SK-N-SH (cell line): Measurements from ENCODE around the gene KLC4. TPM values are rescaled to one million over a fixed set of nuclear protein-coding genes. Genes with fewer than 3 reads are reported as not detected.

ENCODE experiments used
- CTCF ChIA-PET: fragments of 300-600, 350-600 bp; formaldehyde crosslinking; extraction: SDS; loops from one replicate; lab custom pipeline; 2021; lab: Yijun Ruan, JAX
- POLR2A ChIA-PET: fragments of 350-600 bp; sonication (Branson Sonifier 250); formaldehyde crosslinking; extraction: SDS; loops from one replicate; lab custom pipeline; 2020; ENCODE audit warnings: antibody characterized with exemption, inconsistent platforms; lab: Yijun Ruan, JAX
- DNase-seq: peaks from one replicate; pipeline ENCODE4 v3.0.0; 2012
- H2AFZ ChIP-seq: fragments of 200-600 bp; sonication (generic); 2 replicates; pipeline ENCODE4 v1.8.1; 2016; ENCODE audit warnings: antibody characterized with exemption, mild to moderate bottlenecking, low read depth
- H3F3A ChIP-seq: fragments of 200-600 bp; sonication (generic); replicated peaks from 2 replicates; pipeline ENCODE3; 2016; ENCODE audit warnings: antibody characterized with exemption, mild to moderate bottlenecking; ENCODE audit not compliant: insufficient read depth
- H3K27ac ChIP-seq, 2 experiments: fragments of 200-500 bp in 1 of 2; fragments of 200-600 bp in 1 of 2; sonication (Bioruptor generic) in 1 of 2; sonication (generic), shearing (Covaris generic) in 1 of 2; 2 replicates each; pipeline versions ENCODE4 v1.5.1 to v1.6.1; 2014 to 2016; ENCODE audit warnings: low read depth in 2 of 2, inconsistent platforms in 1 of 2, low read length in 1 of 2, mild to moderate bottlenecking in 1 of 2, mixed read lengths in 1 of 2
- H3K27me3 ChIP-seq: fragments of 200-600 bp; sonication (generic), shearing (Covaris generic); 2 replicates; pipeline ENCODE4 v1.6.1; 2016; ENCODE audit warnings: mixed run types; ENCODE audit not compliant: insufficient read depth
- H3K36me3 ChIP-seq, 2 experiments: fragments of 200-500 bp in 1 of 2; fragments of 200-600 bp in 1 of 2; sonication (Bioruptor generic) in 1 of 2; sonication (generic) in 1 of 2; replicated peaks in 1 of 2; 2 replicates each; pipeline versions ENCODE3 to v1.5.1; 2014 to 2016; ENCODE audit warnings: low read length in 1 of 2, mild to moderate bottlenecking in 1 of 2; ENCODE audit not compliant: insufficient read depth in 2 of 2, control insufficient read depth in 1 of 2
- H3K4me1 ChIP-seq, 2 experiments: fragments of 200-500 bp in 1 of 2; fragments of 200-600 bp in 1 of 2; sonication (Bioruptor generic) in 1 of 2; sonication (generic), shearing (Covaris generic) in 1 of 2; 2 replicates each; pipeline versions ENCODE4 v1.5.1 to v1.6.1; 2014 to 2016; ENCODE audit warnings: low read depth in 1 of 2, low read length in 1 of 2, mixed run types in 1 of 2; ENCODE audit not compliant: insufficient read depth in 2 of 2, control insufficient read depth in 1 of 2
- H3K4me2 ChIP-seq: fragments of 200-600 bp; sonication (generic), shearing (Covaris generic); 2 replicates; pipeline ENCODE4 v1.6.1; 2017; ENCODE audit warnings: mixed run types
- H3K4me3 ChIP-seq, 2 experiments: fragments of 200-500 bp in 1 of 2; fragments of 200-600 bp in 1 of 2; sonication (Bioruptor generic) in 1 of 2; sonication (generic), shearing (Covaris generic) in 1 of 2; 2 replicates each; pipeline versions ENCODE4 v1.5.1 to v1.8.1; 2014 to 2016; ENCODE audit warnings: low read depth in 2 of 2, inconsistent platforms in 1 of 2, low read length in 1 of 2, mild to moderate bottlenecking in 1 of 2, mixed read lengths in 1 of 2, moderate library complexity in 1 of 2
- H3K79me2 ChIP-seq: fragments of 200-600 bp; sonication (generic); 2 replicates; pipeline ENCODE4 v1.8.1; 2017; ENCODE audit warnings: mild to moderate bottlenecking; ENCODE audit not compliant: insufficient read depth
- H3K9ac ChIP-seq: fragments of 200-600 bp; sonication (generic); 2 replicates; pipeline ENCODE4 v1.6.1; 2017; ENCODE audit warnings: mixed run types
- H3K9me2 ChIP-seq: fragments of 200-600 bp; sonication (generic); 2 replicates; pipeline ENCODE4 v1.6.1; 2017; ENCODE audit warnings: mixed run types
- H3K9me3 ChIP-seq: fragments of 200-600 bp; sonication (generic); 2 replicates; pipeline ENCODE4 v1.6.1; 2017; ENCODE audit warnings: mixed run types, mild to moderate bottlenecking, moderate library complexity
- H4K20me1 ChIP-seq: fragments of 200-600 bp; sonication (generic); 2 replicates; pipeline ENCODE4 v1.6.1; 2017; ENCODE audit warnings: mild to moderate bottlenecking, mixed run types; ENCODE audit not compliant: insufficient read depth
- CHD2 ChIP-seq: fragments of 150-350 bp; IDR thresholded peaks from 2 replicates; pipeline ENCODE4 v1.6.1; 2018; ENCODE audit warnings: low read length; ENCODE audit not compliant: partially characterized antibody
- ELF1 ChIP-seq: IDR thresholded peaks from 2 replicates; pipeline ENCODE4 v1.4.0; 2012
- EZH2phosphoT487 ChIP-seq: fragments of 200-600 bp; sonication (generic); IDR thresholded peaks from 2 replicates; pipeline ENCODE4 v1.6.1; 2017; ENCODE audit warnings: low read depth, mixed run types, mild to moderate bottlenecking, antibody characterized with exemption, moderate library complexity, borderline replicate concordance
- JUND ChIP-seq: IDR thresholded peaks from 2 replicates; pipeline ENCODE4 v1.4.0; 2012
- MAX ChIP-seq: IDR thresholded peaks from 2 replicates; pipeline ENCODE4 v1.4.0; 2012; ENCODE audit warnings: low read depth
- NFIC ChIP-seq: IDR thresholded peaks from 2 replicates; pipeline ENCODE4 v1.4.0; 2012; ENCODE audit warnings: borderline replicate concordance
- PBX3 ChIP-seq: IDR thresholded peaks from 2 replicates; pipeline ENCODE4; 2012
- POLR2AphosphoS5 ChIP-seq: IDR thresholded peaks from 2 replicates; pipeline ENCODE4 v1.6.1; 2012; ENCODE audit warnings: low read depth, low read length
- RCOR1 ChIP-seq: fragments of 150-350 bp; IDR thresholded peaks from 2 replicates; pipeline ENCODE4 v1.6.1; 2017; ENCODE audit warnings: antibody characterized with exemption, low read length
- RFX5 ChIP-seq: IDR thresholded peaks from 2 replicates; pipeline ENCODE4 v1.6.1; 2012; ENCODE audit warnings: mild to moderate bottlenecking, improper control_type of control experiment, low read length
- RXRA ChIP-seq: IDR thresholded peaks from 2 replicates; pipeline ENCODE4 v1.4.0; 2012; ENCODE audit warnings: low read depth, mild to moderate bottlenecking, borderline replicate concordance
- TCF12 ChIP-seq: IDR thresholded peaks from 2 replicates; pipeline ENCODE4 v1.4.0; 2012
- TEAD4 ChIP-seq: IDR thresholded peaks from 2 replicates; pipeline ENCODE4 v1.4.0; 2012; ENCODE audit warnings: mild to moderate bottlenecking, borderline replicate concordance; ENCODE audit not compliant: insufficient read depth
- USF1 ChIP-seq: IDR thresholded peaks from 2 replicates; pipeline ENCODE4 v1.4.0; 2012; ENCODE audit warnings: low read depth, borderline replicate concordance
- USF2 ChIP-seq: fragments of 150-350 bp; IDR thresholded peaks from 2 replicates; pipeline ENCODE4 v1.6.1; 2017; ENCODE audit warnings: antibody characterized with exemption, low read length, low read depth, borderline replicate concordance
- YY1 ChIP-seq: IDR thresholded peaks from 2 replicates; pipeline ENCODE4 v1.4.0; 2012; ENCODE audit warnings: low read depth, mild to moderate bottlenecking
- WGBS: methylation state at CpG from one replicate; pipeline ENCODE4 v1.1.6; 2017; ENCODE audit warnings: low lambda C conversion rate; 5-methylcytosine and 5-hydroxymethylcytosine counted together
- polyA plus RNA-seq, 3 experiments: library from polyadenylated mRNA; depleted of rRNA; stranded (reverse); fragments of >200 nt; gene quantifications; 2 replicates each; pipeline ENCODE4 v1.2.3, GENCODE V29; 2012

The KLC4 gene
- polyA plus RNA-seq, 1 of the 3 experiments (the other 2 are of a cell fraction), result 17.5 TPM

GRCh38 chr6:43124481-43124880 is 65.0 kb downstream of the KLC4 start:
- Histone ChIP-seq H3F3A (peaks cover 44% of the 10 kb centered on the region), H3K36me3 (no peaks in the 10 kb centered on the region), H3K27me3 (no peaks in the 10 kb centered on the region), H3K4me1 (peaks cover 69 to 83% of the 10 kb centered on the region in 2 experiments), H3K4me2 (peak overlapping the region; percentile 52), H3K9me3 (no peaks in the 10 kb centered on the region), H3K9ac (peak overlapping the region; percentile 87), H3K9me2 (no peaks in the 10 kb centered on the region), H3K4me3 (no peak overlapping the region), H2AFZ (no peak overlapping the region), H4K20me1 (no peaks in the 10 kb centered on the region), H3K79me2 (peaks cover 74% of the 10 kb centered on the region), H3K27ac (peak overlapping the region; percentile 91 to 99)
- 73% methylated on average over 3 of the region's 6 CpGs for WGBS
- no peak for DNase-seq
- TF ChIP-seq RXRA, result no peak
- TF ChIP-seq USF1, result no peak
- no peak for TF ChIP-seq USF2
- TF ChIP-seq MAX, result no peak
- TF ChIP-seq TCF12, result no peak
- no peak for TF ChIP-seq NFIC
- TF ChIP-seq ELF1, result no peak
- no peak for TF ChIP-seq PBX3
- no peak for TF ChIP-seq POLR2AphosphoS5
- TF ChIP-seq JUND, result no peak
- TF ChIP-seq CHD2, result no peak
- no peak for TF ChIP-seq TEAD4
- TF ChIP-seq YY1, result no peak
- TF ChIP-seq EZH2phosphoT487, result no peak
- TF ChIP-seq RFX5, result no peak
- TF ChIP-seq RCOR1, result no peak
- ChIA-PET CTCF (interaction anchor here (1.4 to 2.7 kb wide), 6 partner anchors 9 to 222 kb away, joined by 3 to 21 read pairs (median 6); partner anchors contain the start of gene PTK7), POLR2A (interaction anchor here (0.8 to 3.9 kb wide), 7 partner anchors 11 to 145 kb away, joined by 3 to 17 read pairs (median 5); partner anchors contain the start of genes KLC4, KLHDC3, MEA1 and MRPL2)

Other genes with a start within 250 kb of the KLC4 start
- gene RPL7L1, start 180.0 kb upstream of the KLC4 start, polyA plus RNA-seq (2012; rRNA removed), result 22.1 and 28.7 TPM in 2 replicates
- gene PTCRA, start 143.6 kb upstream of the KLC4 start, polyA plus RNA-seq (2012; rRNA removed), result not detected in 2 replicates
- 59.2 and 77.5 TPM in 2 replicates for gene CNPY3, start 130.2 kb upstream of the KLC4 start, polyA plus RNA-seq (2012; rRNA removed)
- 1.4 and 2.0 TPM in 2 replicates for gene GNMT, start 98.9 kb upstream of the KLC4 start, polyA plus RNA-seq (2012; rRNA removed)
- 12.5 and 15.3 TPM in 2 replicates for gene PEX6, start 80.5 kb upstream of the KLC4 start, polyA plus RNA-seq (2012; rRNA removed)
- 37.6 and 38.6 TPM in 2 replicates for gene PPP2R5D, start 75.1 kb upstream of the KLC4 start, polyA plus RNA-seq (2012; rRNA removed)
- gene MEA1, start 45.7 kb upstream of the KLC4 start, polyA plus RNA-seq (2012; rRNA removed), result 160 and 171 TPM in 2 replicates
- gene KLHDC3, start 45.4 kb upstream of the KLC4 start, polyA plus RNA-seq (2012; rRNA removed), result 59.1 and 74.1 TPM in 2 replicates
- 60.5 and 64.8 TPM in 2 replicates for gene RRP36, start 38.0 kb upstream of the KLC4 start, polyA plus RNA-seq (2012; rRNA removed)
- 46.9 and 59.6 TPM in 2 replicates for gene CUL7, start 5.8 kb upstream of the KLC4 start, polyA plus RNA-seq (2012; rRNA removed)
- gene MRPL2, start 197 bp upstream of the KLC4 start, polyA plus RNA-seq (2012; rRNA removed), result 43.0 and 64.7 TPM in 2 replicates
- 93.7 and 105 TPM in 2 replicates for gene PTK7, start 16.7 kb downstream of the KLC4 start, polyA plus RNA-seq (2012; rRNA removed)
- 31.7 and 33.8 TPM in 2 replicates for gene SRF, start 111.6 kb downstream of the KLC4 start, polyA plus RNA-seq (2012; rRNA removed)
- gene CUL9, start 122.6 kb downstream of the KLC4 start, polyA plus RNA-seq (2012; rRNA removed), result 36.8 and 37.7 TPM in 2 replicates
- gene DNPH1, start 169.8 kb downstream of the KLC4 start, polyA plus RNA-seq (2012; rRNA removed), result 263 and 287 TPM in 2 replicates
- gene TTBK1, start 183.8 kb downstream of the KLC4 start, polyA plus RNA-seq (2012; rRNA removed), result 0.91 and 0.94 TPM in 2 replicates
- not detected in 2 replicates for gene SLC22A7, start 238.6 kb downstream of the KLC4 start, polyA plus RNA-seq (2012; rRNA removed)
- gene CRIP3, start 249.2 kb downstream of the KLC4 start, polyA plus RNA-seq (2012; rRNA removed), result 0.11 TPM in 1 of 2 replicates, not detected in the other